ENCODE measurements around the gene JCAD.

JCAD gene

GRCh38 chr10:30038781-30039536 is 20.4 kb downstream of the JCAD start:
- no peak for DNase-seq (ENCODE audit: low read depth, low spot score)
- no peak overlapping the region for H3K9ac ChIP-seq (ENCODE audit: insufficient read length)
- TF ChIP-seq FOXP2 (optimal IDR thresholded peaks at IDR 0.05; ENCODE audit: control extremely low read depth, extremely low read length, insufficient read depth) = no peak
- TF ChIP-seq POLR2AphosphoS5 (IDR thresholded peaks at IDR 0.05; ENCODE audit: borderline replicate concordance, low read depth, low read length) = no peak
- no peak for TF ChIP-seq EZH2 (IDR thresholded peaks at IDR 0.05)
- no peaks in the 10 kb centered on the region; the same call in 1 of the 2 replicates for H3K36me3 ChIP-seq (ENCODE audit: insufficient read depth, low read length)
- no peak overlapping the region for H3K4me3 ChIP-seq
- no peaks in the 10 kb centered on the region for H3K9me3 ChIP-seq (ENCODE audit: low read depth, low read length)
- H3K27ac ChIP-seq = no peak overlapping the region

- H3K36me3 ChIP-seq (ENCODE audit: insufficient read depth, low read length) = no peaks in the 10 kb centered on the region; the same call in 1 of the 2 replicates
Measured at GRCh38 chr10:30037620-30038336, 21.6 kb downstream of the JCAD start.

GRCh38 chr10:30036811-30037210 is 22.6 kb downstream of the JCAD start:
- Histone ChIP-seq H3K9me3 (ENCODE audit: low read depth, low read length) (no peaks in the 10 kb centered on the region), H3K27ac (no peak overlapping the region), H3K9ac (ENCODE audit: insufficient read length) (no peak overlapping the region), H3K4me3 (no peak overlapping the region), H3K36me3 (ENCODE audit: insufficient read depth, low read length) (no peaks in the 10 kb centered on the region; the same call in 1 of the 2 replicates)
- TF ChIP-seq POLR2AphosphoS5 (IDR thresholded peaks at IDR 0.05; ENCODE audit: borderline replicate concordance, low read depth, low read length) = no peak
- TF ChIP-seq FOXP2 (optimal IDR thresholded peaks at IDR 0.05; ENCODE audit: control extremely low read depth, extremely low read length, insufficient read depth) = no peak
- no peak for TF ChIP-seq EZH2 (IDR thresholded peaks at IDR 0.05)
- no peak for DNase-seq (ENCODE audit: low read depth, low spot score)

More at GRCh38 chr10:30037620-30038336, 21.6 kb downstream of the JCAD start:
- TF ChIP-seq FOXP2 (optimal IDR thresholded peaks at IDR 0.05; ENCODE audit: control extremely low read depth, extremely low read length, insufficient read depth) = no peak
- TF ChIP-seq EZH2 (IDR thresholded peaks at IDR 0.05) = no peak
- no peak for TF ChIP-seq POLR2AphosphoS5 (IDR thresholded peaks at IDR 0.05; ENCODE audit: borderline replicate concordance, low read depth, low read length)
- Histone ChIP-seq H3K4me3 (no peak overlapping the region), H3K9ac (ENCODE audit: insufficient read length) (no peak overlapping the region), H3K27ac (no peak overlapping the region), H3K9me3 (ENCODE audit: low read depth, low read length) (no peaks in the 10 kb centered on the region)
- no peak for DNase-seq (ENCODE audit: low read depth, low spot score)

DNA sequence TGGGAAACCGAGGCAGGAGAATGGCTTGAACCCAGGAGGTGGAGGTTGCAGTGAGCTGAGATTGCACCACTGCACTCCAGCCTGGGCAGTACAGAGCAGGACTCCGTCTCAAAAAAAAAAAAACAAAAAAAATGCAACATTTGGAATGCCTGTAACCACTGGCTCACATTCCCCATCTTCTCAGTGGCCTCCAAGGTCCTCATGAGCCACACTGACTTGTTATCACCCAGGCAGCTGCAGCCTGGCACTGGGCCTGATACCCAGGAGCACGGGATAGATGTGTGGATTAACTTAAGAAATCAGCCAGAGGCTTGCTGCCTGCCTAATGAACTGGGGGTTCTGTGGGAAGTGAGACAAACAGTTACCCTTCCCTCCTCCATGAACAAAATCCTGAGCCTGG is 23.0 kb downstream of the JCAD start:
- no peak overlapping the region for H3K9ac ChIP-seq (ENCODE audit: insufficient read length)
- no peaks in the 10 kb centered on the region for H3K9me3 ChIP-seq (ENCODE audit: low read depth, low read length)
- DNase-seq (ENCODE audit: low read depth, low spot score) = no peak
- H3K27ac ChIP-seq = no peak overlapping the region
- no peaks in the 10 kb centered on the region; the same call in 1 of the 2 replicates for H3K36me3 ChIP-seq (ENCODE audit: insufficient read depth, low read length)
- H3K4me3 ChIP-seq = no peak overlapping the region
- TF ChIP-seq POLR2AphosphoS5 (IDR thresholded peaks at IDR 0.05; ENCODE audit: borderline replicate concordance, low read depth, low read length) = no peak
- TF ChIP-seq EZH2 (IDR thresholded peaks at IDR 0.05) = no peak

DNA sequence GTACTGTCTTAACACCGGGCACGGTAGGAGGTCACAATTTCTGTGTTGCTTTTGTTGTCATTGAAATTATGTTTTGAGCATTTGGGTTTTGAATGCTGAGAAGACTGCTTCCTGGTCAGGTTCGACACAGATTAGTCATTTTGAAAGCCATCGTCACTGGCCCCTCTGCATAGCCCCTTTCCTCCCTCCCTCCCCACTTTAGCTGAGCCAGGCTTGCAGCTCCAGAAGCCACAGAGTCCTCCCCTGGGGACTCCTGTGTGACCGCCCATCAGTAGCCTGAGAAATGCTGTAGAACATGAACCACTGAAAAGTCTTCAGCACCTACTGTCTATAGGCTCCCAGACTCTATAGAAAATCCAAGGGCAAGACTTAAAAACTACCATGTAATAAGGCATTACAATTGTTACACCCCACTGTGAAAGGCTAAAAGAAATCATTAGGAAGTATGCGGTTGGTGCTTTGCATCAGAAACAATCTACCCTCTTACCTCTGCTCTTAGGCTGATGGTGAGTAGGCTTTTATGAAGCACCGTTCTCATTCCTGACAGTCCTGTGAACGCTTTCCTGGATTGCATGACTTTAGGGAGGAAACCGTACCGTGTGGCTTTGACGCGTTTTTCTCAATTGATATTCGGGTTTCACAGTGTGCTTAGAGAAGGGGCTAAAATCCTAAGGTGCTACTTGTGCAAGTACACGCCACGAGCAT is 24.8 kb downstream of the JCAD start:
- Histone ChIP-seq H3K36me3 (ENCODE audit: insufficient read depth, low read length) (no peaks in the 10 kb centered on the region; the same call in 1 of the 2 replicates), H3K9me3 (ENCODE audit: low read depth, low read length) (no peaks in the 10 kb centered on the region), H3K4me3 (no peak overlapping the region), H3K9ac (ENCODE audit: insufficient read length) (no peak overlapping the region), H3K27ac (no peak overlapping the region)
- DNase-seq (ENCODE audit: low read depth, low spot score) = no peak
- no peak for TF ChIP-seq FOXP2 (optimal IDR thresholded peaks at IDR 0.05; ENCODE audit: control extremely low read depth, extremely low read length, insufficient read depth)
- TF ChIP-seq POLR2AphosphoS5 (IDR thresholded peaks at IDR 0.05; ENCODE audit: borderline replicate concordance, low read depth, low read length) = no peak
- no peak for TF ChIP-seq EZH2 (IDR thresholded peaks at IDR 0.05)

DNA sequence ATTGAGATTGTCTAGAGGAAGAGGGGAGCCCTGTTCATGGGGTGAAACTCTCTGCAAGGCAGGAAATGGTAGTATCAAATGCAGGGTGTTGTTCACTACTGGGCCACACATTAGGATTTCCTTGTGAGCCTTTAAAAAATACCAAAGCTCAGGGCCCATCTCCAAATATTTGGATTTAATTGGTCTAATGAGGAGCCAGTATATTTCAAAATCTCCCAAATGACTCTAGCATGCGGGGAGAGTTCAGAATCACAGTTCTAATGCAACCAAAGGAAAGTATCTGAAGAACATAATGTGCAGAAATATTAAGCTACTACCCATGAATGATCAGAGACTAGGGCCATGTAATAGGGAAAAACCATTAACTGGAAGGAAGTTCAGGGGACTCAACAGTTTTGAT is 27.3 kb downstream of the JCAD start:
- TF ChIP-seq FOXP2 (optimal IDR thresholded peaks at IDR 0.05; ENCODE audit: control extremely low read depth, extremely low read length, insufficient read depth) = no peak
- no peak for TF ChIP-seq EZH2 (IDR thresholded peaks at IDR 0.05)
- TF ChIP-seq POLR2AphosphoS5 (IDR thresholded peaks at IDR 0.05; ENCODE audit: borderline replicate concordance, low read depth, low read length) = no peak
- no peak for DNase-seq (ENCODE audit: low read depth, low spot score)
- no peaks in the 10 kb centered on the region for H3K9me3 ChIP-seq (ENCODE audit: low read depth, low read length)
- H3K36me3 ChIP-seq (ENCODE audit: insufficient read depth, low read length) = no peaks in the 10 kb centered on the region; the same call in 1 of the 2 replicates
- H3K9ac ChIP-seq (ENCODE audit: insufficient read length) = no peak overlapping the region
- no peak overlapping the region for H3K4me3 ChIP-seq
- H3K27ac ChIP-seq = no peak overlapping the region

- TF ChIP-seq EZH2 (IDR thresholded peaks at IDR 0.05) (no peak), FOXP2 (optimal IDR thresholded peaks at IDR 0.05; ENCODE audit: control extremely low read depth, extremely low read length, insufficient read depth) (no peak), POLR2AphosphoS5 (IDR thresholded peaks at IDR 0.05; ENCODE audit: borderline replicate concordance, low read depth, low read length) (no peak)
- H3K4me3 ChIP-seq = no peak overlapping the region
Measured at GRCh38 chr10:30029872-30030256, 29.5 kb downstream of the JCAD start.

More at GRCh38 chr10:30029872-30030256, 29.5 kb downstream of the JCAD start:
- no peak for DNase-seq (ENCODE audit: low read depth, low spot score)
- Histone ChIP-seq H3K9ac (ENCODE audit: insufficient read length) (no peak overlapping the region), H3K27ac (no peak overlapping the region), H3K36me3 (ENCODE audit: insufficient read depth, low read length) (no peaks in the 10 kb centered on the region; the same call in 1 of the 2 replicates), H3K9me3 (ENCODE audit: low read depth, low read length) (no peaks in the 10 kb centered on the region)

Data from SK-N-MC (cell line).